ENCODE measurements around the gene DENND4C. TPM values are rescaled to one million over a fixed set of nuclear protein-coding genes. Genes with fewer than 3 reads are reported as not detected.
"Not testable (repeated sequence)": the region's sequence is repeated elsewhere in the genome, so short reads cannot be mapped to it uniquely, and the experiment has no call there.

Gene DENND4C
- total RNA-seq, 2 donors from 2014 or later, result 35.3 to 45.3 TPM

DNA sequence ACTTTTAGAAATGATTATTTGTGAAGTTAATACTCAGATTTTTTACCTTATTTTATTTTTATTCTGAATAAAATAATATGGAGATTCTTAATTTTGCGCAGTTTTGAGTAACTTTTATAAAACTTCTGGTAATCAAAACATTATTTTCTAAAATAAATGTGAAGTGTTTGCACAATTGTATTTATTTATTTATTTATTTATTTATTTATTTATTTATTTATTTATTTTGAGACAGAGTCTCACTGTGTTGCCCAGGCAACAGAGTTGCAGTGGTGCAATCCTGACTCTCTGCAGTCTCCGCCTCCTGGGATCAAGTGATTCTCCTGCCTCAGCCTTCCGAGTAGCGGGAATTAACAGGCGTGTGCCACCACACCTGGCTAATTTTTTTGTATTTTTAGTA is 76.1 kb downstream of the DENND4C start:
- ATAC-seq (no peak), DNase-seq (no peak)
- intact Hi-C loops (cut with DNase I), result loop anchor here in 1 of 2 donors (10.0 kb wide), 1 partner anchor 48 kb away; no protein-coding TSS in a partner anchor

- no peak for ATAC-seq
- intact Hi-C loops (cut with DNase I), result no loop called here
- no peak for DNase-seq
Measured at GRCh38 chr9:19310246-19310645, 79.8 kb downstream of the DENND4C start.

DNA sequence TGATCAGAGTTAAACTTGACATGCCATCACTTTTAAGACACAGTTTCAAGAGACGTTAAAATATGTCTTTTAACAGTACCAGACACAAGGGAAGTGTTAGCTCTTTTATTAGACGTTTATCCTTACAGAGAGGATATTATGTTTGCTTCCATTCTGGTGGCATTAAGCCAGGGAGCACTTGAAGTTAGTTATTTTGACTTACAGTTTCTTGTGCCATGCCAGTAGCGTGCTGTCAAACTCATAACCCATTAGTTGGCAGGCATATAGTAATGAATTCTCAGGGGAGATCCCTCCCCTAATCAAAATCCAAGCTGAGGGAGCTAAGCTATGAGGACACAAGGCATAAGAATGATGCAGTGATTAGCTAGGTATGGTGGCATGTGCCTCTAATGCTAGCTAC is 83.1 kb downstream of the DENND4C start:
- DNase-seq, result no peak
- no peak for ATAC-seq
- intact Hi-C loops (cut with DNase I), result no loop called here

DNA sequence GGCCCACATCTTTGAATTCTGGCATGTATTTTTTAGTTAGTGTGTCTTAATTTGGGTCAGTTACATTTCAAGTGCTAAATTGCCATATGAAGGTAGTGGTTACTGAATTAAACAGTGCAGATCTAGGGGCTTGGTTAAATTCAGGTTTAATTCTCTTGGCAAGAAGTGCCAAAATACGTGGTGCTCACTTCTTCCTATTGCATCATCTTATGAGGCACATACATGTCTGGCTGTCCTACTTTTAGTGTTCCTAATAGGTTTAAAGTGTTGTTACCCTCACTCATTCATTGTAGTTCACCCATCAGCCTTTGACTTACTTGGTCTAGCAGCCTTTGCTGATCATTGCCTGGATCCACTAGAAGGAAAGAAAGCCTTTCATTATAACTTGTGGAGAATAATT is 90.0 kb downstream of the DENND4C start:
- intact Hi-C loops (cut with DNase I), result no loop called here
- DNase-seq (no peak), ATAC-seq (no peak)

DNA sequence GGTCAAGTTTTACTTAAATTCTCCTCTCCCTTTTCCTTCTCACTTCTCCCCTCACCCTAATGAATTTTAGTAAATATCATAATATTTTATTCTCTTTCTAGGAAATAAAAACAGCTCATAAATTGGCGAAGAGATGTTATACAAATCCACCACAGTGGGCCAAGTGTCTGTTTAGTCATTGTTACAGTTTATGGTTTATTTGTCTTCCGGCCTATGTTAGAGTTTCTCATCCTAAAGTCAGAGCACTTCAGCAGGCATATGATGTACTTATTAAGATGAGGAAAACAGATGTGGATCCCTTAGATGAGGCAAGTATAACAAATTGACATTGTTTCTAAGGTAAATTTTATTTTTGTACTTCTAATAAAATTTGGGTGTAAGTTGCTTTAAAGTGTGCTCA is 101.4 kb downstream of the DENND4C start:
- intact Hi-C loops (cut with DNase I), result no loop called here
- ATAC-seq, result no peak
- DNase-seq, result no peak

- no peak for ATAC-seq
- intact Hi-C loops (cut with DNase I), result no loop called here
- DNase-seq, result no peak
Measured at GRCh38 chr9:19336166-19336565, 105.7 kb downstream of the DENND4C start.

GRCh38 chr9:19342947-19343346 is 112.5 kb downstream of the DENND4C start:
- DNase-seq (no peak), ATAC-seq (no peak)
- intact Hi-C loops (cut with DNase I), result no loop called here

DNA sequence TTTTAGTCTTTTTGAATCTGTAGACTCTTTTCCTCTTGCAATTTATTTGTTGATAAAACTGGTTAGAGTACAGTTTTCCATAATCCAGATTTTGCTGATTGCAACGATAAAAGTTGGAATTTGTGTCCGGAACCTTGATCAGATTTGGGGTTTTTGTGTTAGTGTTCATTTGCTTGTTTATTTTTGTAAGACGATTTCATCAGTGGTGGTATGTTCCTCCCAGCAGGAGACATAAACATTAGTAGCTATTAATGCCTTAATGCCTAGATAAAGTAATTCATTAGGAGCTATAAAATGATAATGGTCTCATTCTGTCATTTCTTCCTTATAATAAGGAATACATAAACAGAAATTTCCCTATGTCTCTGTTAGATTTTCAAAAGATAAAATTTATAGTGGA is 128.2 kb downstream of the DENND4C start:
- DNase-seq, result no peak
- ATAC-seq, result no peak
- intact Hi-C loops (cut with DNase I), result loop anchor here in 1 of 2 donors (10.0 kb wide), 1 partner anchor 54 kb away; no protein-coding TSS in a partner anchor

GRCh38 chr9:19369107-19369506 is 138.6 kb downstream of the DENND4C start:
- intact Hi-C loops (cut with DNase I), result no loop called here
- no peak for ATAC-seq
- no peak for DNase-seq

DNA sequence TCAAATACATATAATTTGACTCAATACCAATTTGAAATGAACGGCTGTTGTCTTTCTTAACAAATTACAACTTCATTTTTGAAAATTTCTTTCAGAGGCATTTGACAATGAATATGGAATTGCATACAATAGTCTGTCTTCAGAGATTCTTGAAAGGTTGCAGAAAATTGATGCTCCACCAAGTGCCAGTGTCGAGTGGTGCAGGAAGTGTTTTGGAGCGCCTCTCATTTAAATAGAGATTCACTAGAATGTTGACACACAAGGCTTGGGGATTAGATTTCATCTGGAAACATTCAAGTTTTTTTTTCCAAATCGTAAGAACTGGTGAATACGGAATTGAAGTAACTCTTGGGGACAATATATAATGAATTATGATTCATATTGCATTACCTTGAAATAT is 141.4 kb downstream of the DENND4C start:
- no peak for ATAC-seq
- intact Hi-C loops (cut with DNase I), result loop anchor here in 1 of 2 donors (10.0 kb wide), 1 partner anchor 277 kb away; no protein-coding TSS in a partner anchor
- DNase-seq, result no peak

DNA sequence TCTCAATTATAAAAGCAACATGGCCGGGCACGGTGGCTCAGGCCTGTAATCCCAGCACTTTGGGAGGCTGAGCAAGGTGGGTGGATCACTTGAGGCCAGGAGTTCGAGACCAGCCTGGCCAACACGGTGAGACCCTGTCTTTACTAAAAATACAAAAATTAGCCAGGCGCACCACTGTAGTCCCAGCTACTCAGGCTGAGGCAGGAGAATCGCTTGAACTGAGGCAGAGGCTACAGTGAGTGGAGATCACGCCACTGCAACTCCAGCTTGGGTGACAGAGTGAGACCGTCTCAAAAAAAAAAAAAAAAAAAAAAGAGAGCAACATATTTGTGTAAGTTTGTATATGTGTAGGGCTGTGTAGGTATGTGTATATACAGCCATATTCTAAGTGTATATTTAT is 142.1 kb downstream of the DENND4C start:
- intact Hi-C loops (cut with DNase I), result loop anchor here in 1 of 2 donors (10.0 kb wide), 1 partner anchor 278 kb away; no protein-coding TSS in a partner anchor
- no peak for ATAC-seq

GRCh38 chr9:19373527-19373926 is 143.0 kb downstream of the DENND4C start:
- intact Hi-C loops (cut with DNase I), result loop anchor here in 1 of 2 donors (10.0 kb wide), 1 partner anchor 279 kb away; no protein-coding TSS in a partner anchor
- no peak for DNase-seq
- ATAC-seq, result no peak

More for the DNA sequence above, 142.1 kb downstream of the DENND4C start:
- no peak for DNase-seq

- no peak for ATAC-seq
- intact Hi-C loops (cut with DNase I), result loop anchor here in 1 of 2 donors (5.0 to 10.0 kb wide), 2 partner anchors 281 to 323 kb away; no protein-coding TSS in a partner anchor
- DNase-seq, result no peak
Measured at GRCh38 chr9:19375538-19375937, 145.0 kb downstream of the DENND4C start.

GRCh38 chr9:19376931-19377330 is 146.4 kb downstream of the DENND4C start:
- no peak for ATAC-seq
- intact Hi-C loops (cut with DNase I), result loop anchor here in 1 of 2 donors (5.0 to 10.0 kb wide), 2 partner anchors 282 to 325 kb away; no protein-coding TSS in a partner anchor
- no peak for DNase-seq

- no peak for ATAC-seq
- no peak for DNase-seq
- intact Hi-C loops (cut with DNase I), result loop anchor here in 1 of 2 donors (5.0 to 10.0 kb wide), 2 partner anchors 283 to 326 kb away; no protein-coding TSS in a partner anchor
Measured at GRCh38 chr9:19378164-19378563, 147.7 kb downstream of the DENND4C start.

DNA sequence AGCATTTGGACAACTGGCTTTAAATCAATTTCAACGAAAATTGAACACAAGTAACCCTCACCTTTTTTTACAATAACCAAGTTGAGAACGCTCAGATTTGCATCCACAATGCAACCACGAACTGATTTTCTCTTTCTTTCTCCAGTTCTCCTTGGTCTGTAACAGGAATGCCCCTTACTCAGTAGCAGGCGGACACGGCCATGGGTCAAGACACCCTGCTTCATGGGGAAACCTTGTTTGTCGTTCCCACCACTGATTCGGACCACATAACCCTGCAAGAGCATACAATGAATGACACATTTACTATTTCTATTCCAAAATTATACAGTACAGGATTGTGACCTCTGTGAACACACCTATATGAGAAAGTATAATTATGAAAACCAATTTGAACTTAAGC is 148.2 kb downstream of the DENND4C start:
- intact Hi-C loops (cut with DNase I), result loop anchor here in 1 of 2 donors (5.0 to 10.0 kb wide), 2 partner anchors 284 to 326 kb away; no protein-coding TSS in a partner anchor
- ATAC-seq (no peak), DNase-seq (no peak)

GRCh38 chr9:19379283-19379682 is 148.8 kb downstream of the DENND4C start:
- ATAC-seq (no peak), DNase-seq (no peak)
- intact Hi-C loops (cut with DNase I), result loop anchor here in 1 of 2 donors (5.0 to 10.0 kb wide), 2 partner anchors 284 to 327 kb away; no protein-coding TSS in a partner anchor

- DNase-seq (no peak), ATAC-seq (peak; percentile 53 to 61)
- intact Hi-C loops (cut with DNase I), result loop anchor here in 1 of 2 donors (5.0 to 10.0 kb wide), 3 partner anchors 78 to 327 kb away; no protein-coding TSS in a partner anchor
Measured at GRCh38 chr9:19379697-19380046, 149.2 kb downstream of the DENND4C start.

GRCh38 chr9:19380826-19381075 is 150.3 kb downstream of the DENND4C start:
- DNase-seq, result no peak
- ATAC-seq, result no peak

DNA sequence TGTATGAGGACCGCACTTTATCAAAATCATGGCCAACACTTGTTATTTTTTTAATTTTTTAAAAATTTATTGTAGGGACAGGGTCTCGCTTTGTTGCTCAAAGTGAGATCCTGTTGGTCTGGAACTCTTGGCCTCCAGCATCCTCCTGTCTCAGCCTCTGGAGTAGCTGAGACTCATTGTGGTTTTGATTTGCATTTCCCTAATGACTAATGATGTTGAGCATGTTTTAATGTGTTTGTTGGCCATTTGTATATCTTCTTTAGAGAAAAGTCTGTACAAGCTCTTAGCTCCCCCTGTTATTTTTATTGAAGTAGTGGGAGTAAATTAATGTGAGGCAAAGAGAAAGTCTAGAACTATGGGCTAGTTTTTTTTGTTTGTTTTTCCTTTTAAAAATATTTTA is 151.2 kb downstream of the DENND4C start:
- intact Hi-C loops (cut with DNase I), result loop anchor here in 1 of 2 donors (5.0 kb wide), 1 partner anchor 76 kb away; no protein-coding TSS in a partner anchor
- DNase-seq (no peak), ATAC-seq (no peak)

More at GRCh38 chr9:19380826-19381075, 150.3 kb downstream of the DENND4C start:
- intact Hi-C loops (cut with DNase I), result loop anchor here in 1 of 2 donors (5.0 kb wide), 1 partner anchor 77 kb away; no protein-coding TSS in a partner anchor

GRCh38 chr9:19385212-19385611 is 154.7 kb downstream of the DENND4C start:
- ATAC-seq; intact Hi-C loops (cut with DNase I); DNase-seq: not testable (repeated sequence)
